Measurements from ENCODE around the gene FBXL7.

The FBXL7 gene

DNA sequence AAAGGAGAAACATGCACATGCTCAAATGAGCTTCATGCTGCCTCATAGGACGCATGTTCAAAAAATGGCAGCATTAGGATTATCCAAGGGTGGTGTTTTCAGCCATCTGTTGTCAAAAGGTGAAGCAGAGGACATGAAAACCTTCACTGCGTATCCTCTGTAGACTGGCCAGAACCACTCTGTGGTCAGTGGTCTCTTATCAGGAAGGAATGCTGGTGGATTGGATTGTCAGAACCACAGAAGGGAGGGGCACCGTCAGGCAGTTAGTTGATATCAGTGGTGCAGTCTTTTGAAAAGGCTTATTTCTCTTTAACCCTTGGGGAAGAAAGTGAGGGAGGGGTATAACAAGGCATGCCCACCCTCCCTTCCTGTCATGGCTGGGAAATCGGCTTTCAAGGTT lies 100.1 kb downstream of the FBXL7 start:
- H3K9me3 ChIP-seq (ENCODE audit: insufficient read depth, low read length): no peaks in the 10 kb centered on the region
- no peak overlapping the region for H3K4me2 ChIP-seq (ENCODE audit: low read length)
- no peaks in the 10 kb centered on the region for H3K79me2 ChIP-seq (ENCODE audit: low read length)
- H4K20me1 ChIP-seq (ENCODE audit: insufficient read depth, low read length): no peaks in the 10 kb centered on the region
- H3K27me3 ChIP-seq (ENCODE audit: low read depth, low read length): no peaks in the 10 kb centered on the region
- H3K9ac ChIP-seq (ENCODE audit: low read length): no peak overlapping the region
- no peak overlapping the region for H3K27ac ChIP-seq (ENCODE audit: low read length)
- H3K4me1 ChIP-seq (ENCODE audit: low read length): no peaks in the 10 kb centered on the region
- H2AFZ ChIP-seq (ENCODE audit: low read depth, low read length): no peak overlapping the region
- H3K4me3 ChIP-seq (ENCODE audit: low read length): no peak overlapping the region
- TF ChIP-seq, protein P1, sequence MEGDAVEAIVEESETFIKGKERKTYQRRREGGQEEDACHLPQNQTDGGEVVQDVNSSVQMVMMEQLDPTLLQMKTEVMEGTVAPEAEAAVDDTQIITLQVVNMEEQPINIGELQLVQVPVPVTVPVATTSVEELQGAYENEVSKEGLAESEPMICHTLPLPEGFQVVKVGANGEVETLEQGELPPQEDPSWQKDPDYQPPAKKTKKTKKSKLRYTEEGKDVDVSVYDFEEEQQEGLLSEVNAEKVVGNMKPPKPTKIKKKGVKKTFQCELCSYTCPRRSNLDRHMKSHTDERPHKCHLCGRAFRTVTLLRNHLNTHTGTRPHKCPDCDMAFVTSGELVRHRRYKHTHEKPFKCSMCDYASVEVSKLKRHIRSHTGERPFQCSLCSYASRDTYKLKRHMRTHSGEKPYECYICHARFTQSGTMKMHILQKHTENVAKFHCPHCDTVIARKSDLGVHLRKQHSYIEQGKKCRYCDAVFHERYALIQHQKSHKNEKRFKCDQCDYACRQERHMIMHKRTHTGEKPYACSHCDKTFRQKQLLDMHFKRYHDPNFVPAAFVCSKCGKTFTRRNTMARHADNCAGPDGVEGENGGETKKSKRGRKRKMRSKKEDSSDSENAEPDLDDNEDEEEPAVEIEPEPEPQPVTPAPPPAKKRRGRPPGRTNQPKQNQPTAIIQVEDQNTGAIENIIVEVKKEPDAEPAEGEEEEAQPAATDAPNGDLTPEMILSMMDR (IDR thresholded peaks at IDR 0.05; ENCODE audit: low read depth, low read length): no peak
- H3K36me3 ChIP-seq (replicated peaks; ENCODE audit: low read depth, low read length): no peaks in the 10 kb centered on the region

DNA sequence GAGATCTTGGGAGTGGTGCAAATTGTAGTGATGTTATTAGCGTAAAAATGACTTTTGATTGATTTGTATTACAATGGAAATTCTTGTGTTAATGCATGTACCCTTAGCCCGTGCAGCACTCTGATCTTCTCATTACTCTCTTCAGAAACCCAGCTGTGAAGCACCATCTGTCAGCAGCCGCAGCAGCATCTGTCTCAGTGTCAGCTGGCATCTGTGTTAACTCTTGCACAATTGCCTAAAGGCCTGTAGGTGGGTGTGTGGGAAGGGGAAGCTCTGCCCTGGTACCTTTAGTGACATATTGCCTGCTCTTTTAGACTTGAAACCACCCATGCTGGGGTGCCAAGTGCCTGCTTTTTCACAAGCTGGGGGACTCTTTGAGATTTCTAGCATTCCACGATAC lies 101.3 kb downstream of the FBXL7 start:
- no peaks in the 10 kb centered on the region for H3K79me2 ChIP-seq (ENCODE audit: low read length)
- H3K4me2 ChIP-seq (ENCODE audit: low read length): no peak overlapping the region
- no peaks in the 10 kb centered on the region for H3K9me3 ChIP-seq (ENCODE audit: insufficient read depth, low read length)
- H3K36me3 ChIP-seq (replicated peaks; ENCODE audit: low read depth, low read length): no peaks in the 10 kb centered on the region
- no peaks in the 10 kb centered on the region for H3K4me1 ChIP-seq (ENCODE audit: low read length)
- no peak overlapping the region for H3K9ac ChIP-seq (ENCODE audit: low read length)
- H3K27ac ChIP-seq (ENCODE audit: low read length): no peak overlapping the region
- H3K27me3 ChIP-seq (ENCODE audit: low read depth, low read length): no peaks in the 10 kb centered on the region
- no peak for TF ChIP-seq EZH2phosphoT487 (IDR thresholded peaks at IDR 0.05; ENCODE audit: low read depth)
- TF ChIP-seq, protein P1 (IDR thresholded peaks at IDR 0.05; ENCODE audit: low read depth, low read length): no peak
- H2AFZ ChIP-seq (ENCODE audit: low read depth, low read length): no peak overlapping the region
- H4K20me1 ChIP-seq (ENCODE audit: insufficient read depth, low read length): no peaks in the 10 kb centered on the region
- no peak overlapping the region for H3K4me3 ChIP-seq (ENCODE audit: low read length)

DNA sequence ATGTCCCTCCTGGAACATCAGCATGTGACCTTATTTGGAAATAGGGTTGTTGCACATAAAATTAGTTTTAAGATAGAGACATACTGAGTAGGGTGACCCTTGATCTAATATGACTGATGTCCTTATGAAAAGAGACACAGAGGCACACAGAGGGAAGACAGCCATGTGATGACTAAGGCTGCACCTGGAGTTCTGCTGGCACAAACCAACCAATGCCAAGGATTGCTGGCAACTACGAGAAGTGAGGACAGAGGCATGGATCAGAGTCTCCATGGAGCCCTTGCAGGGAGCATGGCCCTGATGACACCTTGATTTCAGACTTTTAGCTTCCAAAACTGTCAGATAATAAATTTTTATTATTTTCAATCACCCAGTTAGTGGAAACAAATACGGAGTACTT lies 101.9 kb downstream of the FBXL7 start:
- Histone ChIP-seq H3K9me3 (ENCODE audit: insufficient read depth, low read length) (no peaks in the 10 kb centered on the region), H2AFZ (ENCODE audit: low read depth, low read length) (no peak overlapping the region), H4K20me1 (ENCODE audit: insufficient read depth, low read length) (no peaks in the 10 kb centered on the region), H3K9ac (ENCODE audit: low read length) (no peak overlapping the region), H3K4me1 (ENCODE audit: low read length) (no peaks in the 10 kb centered on the region), H3K27me3 (ENCODE audit: low read depth, low read length) (no peaks in the 10 kb centered on the region), H3K4me3 (ENCODE audit: low read length) (no peak overlapping the region), H3K4me2 (ENCODE audit: low read length) (no peak overlapping the region), H3K27ac (ENCODE audit: low read length) (no peak overlapping the region), H3K36me3 (replicated peaks; ENCODE audit: low read depth, low read length) (no peaks in the 10 kb centered on the region), H3K79me2 (ENCODE audit: low read length) (no peaks in the 10 kb centered on the region)
- TF ChIP-seq, protein P1 (IDR thresholded peaks at IDR 0.05; ENCODE audit: low read depth, low read length): no peak
- TF ChIP-seq EZH2phosphoT487 (IDR thresholded peaks at IDR 0.05; ENCODE audit: low read depth): no peak

DNA sequence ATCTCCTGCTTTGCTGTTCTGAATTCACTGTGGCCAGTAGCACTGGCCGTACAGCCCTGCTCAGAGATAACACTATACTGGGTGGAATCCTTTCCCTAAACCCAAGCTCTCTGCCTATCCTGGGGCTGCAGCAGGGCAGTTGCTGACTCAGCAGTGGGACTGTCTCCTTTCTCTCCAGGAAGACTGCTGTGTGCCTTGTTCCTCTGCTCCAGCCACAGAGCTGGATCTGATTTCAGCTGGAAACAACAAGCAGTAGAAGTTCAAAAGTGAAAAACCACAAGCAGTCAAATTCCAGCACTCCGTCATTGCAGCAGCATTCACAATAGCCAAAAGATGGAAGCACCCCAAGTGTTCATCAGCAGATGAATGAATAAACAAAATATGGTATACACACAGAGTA lies 105.0 kb downstream of the FBXL7 start:
- H3K4me3 ChIP-seq (ENCODE audit: low read length): no peak overlapping the region
- H3K9me3 ChIP-seq (ENCODE audit: insufficient read depth, low read length): no peaks in the 10 kb centered on the region
- no peak overlapping the region for H3K4me2 ChIP-seq (ENCODE audit: low read length)
- H3K36me3 ChIP-seq (replicated peaks; ENCODE audit: low read depth, low read length): no peaks in the 10 kb centered on the region
- no peak overlapping the region for H3K27ac ChIP-seq (ENCODE audit: low read length)
- H3K27me3 ChIP-seq (ENCODE audit: low read depth, low read length): no peaks in the 10 kb centered on the region
- H3K4me1 ChIP-seq (ENCODE audit: low read length): no peaks in the 10 kb centered on the region
- no peak overlapping the region for H3K9ac ChIP-seq (ENCODE audit: low read length)
- TF ChIP-seq EZH2phosphoT487 (IDR thresholded peaks at IDR 0.05; ENCODE audit: low read depth): no peak
- TF ChIP-seq, protein P1 (IDR thresholded peaks at IDR 0.05; ENCODE audit: low read depth, low read length): no peak
- no peaks in the 10 kb centered on the region for H4K20me1 ChIP-seq (ENCODE audit: insufficient read depth, low read length)
- H2AFZ ChIP-seq (ENCODE audit: low read depth, low read length): no peak overlapping the region
- no peaks in the 10 kb centered on the region for H3K79me2 ChIP-seq (ENCODE audit: low read length)

Measured in OCI-LY3 (cell line).